Esophagus muscularis mucosa (tissue), 4 donors: ENCODE measurements around the gene PMFBP1.

Experiments used
- CTCF ChIP-seq, 3 experiments: fragments of 200-600 bp in 2 of 3; fragments of 450-650 bp in 1 of 3; sonication (generic) in 2 of 3; IDR thresholded peaks; one replicate each; pipeline ENCODE4 v1.5.1; 2017 to 2019; ENCODE audit warnings: antibody characterized with exemption in 3 of 3, mild to moderate bottlenecking in 2 of 3, moderate library complexity in 1 of 3
- EP300 ChIP-seq: sonication (generic); formaldehyde crosslinking; IDR thresholded peaks from one replicate; pipeline ENCODE4 v1.6.1; 2017; ENCODE audit warnings: antibody characterized with exemption
- POLR2A ChIP-seq: fragments of 450-650 bp; IDR thresholded peaks from one replicate; pipeline ENCODE4 v1.6.1; 2017; ENCODE audit warnings: antibody characterized with exemption, moderate library complexity, mild to moderate bottlenecking, low read depth
- POLR2AphosphoS5 ChIP-seq, 2 donors: sonication (generic); formaldehyde crosslinking; IDR thresholded peaks; one replicate each; pipeline ENCODE4 v1.6.1; 2017; ENCODE audit warnings: antibody characterized with exemption in 2 of 2

- TF ChIP-seq CTCF (IDR thresholded peaks at IDR 0.05) (no peak), POLR2AphosphoS5 (IDR thresholded peaks at IDR 0.05) (no peak), POLR2A (no peak), EP300 (no peak)
Observed at GRCh38 chr16:72137380-72138063, 34.4 kb downstream of the PMFBP1 start.
